Lower leg skin (tissue), 4 donors: ENCODE data around the gene SIGLEC12. TPM values are rescaled to one million over a fixed set of nuclear protein-coding genes. Genes with fewer than 3 reads are reported as not detected.

Experiments used
- DNase-seq, 2 donors: peaks; one replicate each; pipeline ENCODE4 v3.0.0-alpha.2; 2019; ENCODE audit warnings: low spot score in 2 of 2
- H3K4me3 ChIP-seq: fragments of 200-600 bp; sonication (generic); 2 replicates; pipeline ENCODE4 v1.5.1; 2017; ENCODE audit warnings: mild to moderate bottlenecking, low read depth; ENCODE audit not compliant: poor library complexity, severe bottlenecking
- CTCF ChIP-seq, 3 donors: fragments of 450-650 bp; IDR thresholded peaks; one replicate each; pipeline ENCODE4 v1.5.1; 2016; ENCODE audit warnings: antibody characterized with exemption in 3 of 3, mild to moderate bottlenecking in 3 of 3, moderate library complexity in 2 of 3
- POLR2A ChIP-seq, 2 donors: fragments of 450-650 bp; IDR thresholded peaks; one replicate each; pipeline ENCODE4 v1.6.1; 2016 to 2017; ENCODE audit warnings: antibody characterized with exemption in 2 of 2, mild to moderate bottlenecking in 1 of 2, moderate library complexity in 1 of 2
- WGBS, 2 donors: methylation state at CpG; one replicate each; pipeline ENCODE4 v1.1.5; 2018; 5-methylcytosine and 5-hydroxymethylcytosine counted together
- intact Hi-C: fragments of 100-400 bp; cut with DNase I; formaldehyde crosslinking; loops from one replicate; pipeline ENCODE4 v1.15.0; 2023; ENCODE audit warnings: low total_unique reads
- total RNA-seq, 4 donors: library from RNA; depleted of rRNA; stranded (reverse); fragments of >200 nt; gene quantifications; one replicate each; pipeline ENCODE4 v1.1.0, GENCODE V29; 2016

SIGLEC12 gene
- total RNA-seq, 4 donors from 2014 or later, result 0.54 TPM; not detected in 3

- intact Hi-C loops, result no loop called here
- DNase-seq, result peak in 1 of 2 donors; percentile 70
- TF ChIP-seq POLR2A (IDR thresholded peaks at IDR 0.05), result no peak
- TF ChIP-seq CTCF (IDR thresholded peaks at IDR 0.05), result no peak
- H3K4me3 ChIP-seq, result no peak overlapping the region
- 53 to 54% methylated on average over 10 of the region's 10 CpGs for WGBS, 2 donors
Observed at GRCh38 chr19:51541458-51542357, 40.1 kb upstream of the SIGLEC12 start.

GRCh38 chr19:51539821-51540366 lies 38.3 kb upstream of the SIGLEC12 start:
- intact Hi-C loops, result no loop called here
- H3K4me3 ChIP-seq, result no peak overlapping the region
- no peak for DNase-seq
- 85 to 86% methylated on average over 4 of the region's 4 CpGs for WGBS, 2 donors
- TF ChIP-seq POLR2A (IDR thresholded peaks at IDR 0.05) (no peak), CTCF (IDR thresholded peaks at IDR 0.05) (no peak)

GRCh38 chr19:51535535-51535934 lies 33.9 kb upstream of the SIGLEC12 start:
- WGBS, 2 donors, result 85% methylated on average over 1 of the region's 1 CpG
- intact Hi-C loops, result no loop called here

GRCh38 chr19:51531349-51532315 lies 30.0 kb upstream of the SIGLEC12 start, which contains the start of gene SIGLEC6:
Gene SIGLEC6, minus strand, starts transcription at chr19:51531670. Its CDS starts 22 bp downstream, at chr19:51531648.
- peak in 1 of 2 donors; percentile 49 for DNase-seq
- H3K4me3 ChIP-seq, result no peak within 1 kb of the TSS
- 32 to 33% methylated on average over 25 of the region's 25 CpGs for WGBS, 2 donors
- TF ChIP-seq CTCF (IDR thresholded peaks at IDR 0.05), result no peak
- TF ChIP-seq POLR2A (IDR thresholded peaks at IDR 0.05), result no peak
- intact Hi-C loops, result no loop called here

More at GRCh38 chr19:51535535-51535934, 33.9 kb upstream of the SIGLEC12 start:
- H3K4me3 ChIP-seq, result no peak overlapping the region
- DNase-seq, result no peak
- TF ChIP-seq POLR2A (IDR thresholded peaks at IDR 0.05) (no peak), CTCF (IDR thresholded peaks at IDR 0.05) (no peak)

GRCh38 chr19:51530616-51531015 lies 29.0 kb upstream of the SIGLEC12 start:
- intact Hi-C loops, result no loop called here
- TF ChIP-seq CTCF (IDR thresholded peaks at IDR 0.05), result no peak
- no peak for TF ChIP-seq POLR2A (IDR thresholded peaks at IDR 0.05)
- H3K4me3 ChIP-seq, result no peak overlapping the region
- 89 to 90% methylated on average over 8 of the region's 8 CpGs for WGBS, 2 donors
- no peak for DNase-seq
